Spleen (tissue), 7 donors: ENCODE data around the gene KIF1C.

Experiments
- CTCF ChIP-seq, 11 experiments: fragments of 200-600 bp in 7 of 11; fragments of 450-650 bp in 4 of 11; sonication (generic) in 4 of 11; IDR thresholded peaks in 8 of 11; conservative IDR thresholded peaks in 3 of 11; 1 replicate in 7 of 11; 2 replicates in 4 of 11; pipeline versions ENCODE4 v1.4.0 to v1.8.0; 2016 to 2021; ENCODE audit warnings: antibody characterized with exemption in 11 of 11, inconsistent platforms in 4 of 11, mild to moderate bottlenecking in 1 of 11
- POLR2AphosphoS5 ChIP-seq, 3 donors: sonication (generic); formaldehyde crosslinking; IDR thresholded peaks; one replicate each; pipeline ENCODE4 v1.5.1; 2017; ENCODE audit warnings: antibody characterized with exemption in 3 of 3
- donor health status: DM: no; HTN: no; CAD: no; lungs with moderate emphysema.
- donor health status: DM: no; HTN: no; CAD: no.
- donor health status: DM: no; HTN: no; CAD: no.

- TF ChIP-seq CTCF (IDR thresholded peaks at IDR 0.05 in 8 of 11, conservative IDR thresholded peaks at IDR 0.05 in 3 of 11): no peak
- no peak for TF ChIP-seq POLR2AphosphoS5 (IDR thresholded peaks at IDR 0.05)
These were observed 25.0 kb upstream of the KIF1C start for GRCh38 chr17:4972752-4973151.
